ENCODE data around the gene PLCB1. TPM values are rescaled to one million over a fixed set of nuclear protein-coding genes. Genes with fewer than 3 reads are reported as not detected.

The PLCB1 gene
- total RNA-seq, 1 donor from 2014 or later: 6.3 TPM

- intact Hi-C loops (cut with DNase I): loop anchor here (5.0 to 10.0 kb wide), 2 partner anchors 598 to 686 kb away; no protein-coding TSS in a partner anchor
- Histone ChIP-seq H3K27ac (no peak overlapping the region), H3K36me3 (no peaks in the 10 kb centered on the region), H3K4me3 (no peak overlapping the region), H3K27me3 (ENCODE audit: low read depth) (no peaks in the 10 kb centered on the region), H3K9me3 (no peaks in the 10 kb centered on the region), H3K4me1 (no peaks in the 10 kb centered on the region)
- no peak for TF ChIP-seq CTCF (IDR thresholded peaks at IDR 0.05)
- no peak for ATAC-seq
- DNase-seq: no peak
Measured at GRCh38 chr20:8723296-8723695, 591.2 kb downstream of the PLCB1 start.

GRCh38 chr20:8724884-8725283 is 592.8 kb downstream of the PLCB1 start:
- no peaks in the 10 kb centered on the region for H3K36me3 ChIP-seq
- no peak for TF ChIP-seq CTCF (IDR thresholded peaks at IDR 0.05)
- H3K4me1 ChIP-seq: no peaks in the 10 kb centered on the region
- no peaks in the 10 kb centered on the region for H3K27me3 ChIP-seq (ENCODE audit: low read depth)
- no peak overlapping the region for H3K27ac ChIP-seq
- no peaks in the 10 kb centered on the region for H3K9me3 ChIP-seq
- no peak for DNase-seq
- no peak for ATAC-seq
- H3K4me3 ChIP-seq: no peak overlapping the region
- intact Hi-C loops (cut with DNase I): loop anchor here (5.0 to 10.0 kb wide), 2 partner anchors 600 to 688 kb away; no protein-coding TSS in a partner anchor

DNA sequence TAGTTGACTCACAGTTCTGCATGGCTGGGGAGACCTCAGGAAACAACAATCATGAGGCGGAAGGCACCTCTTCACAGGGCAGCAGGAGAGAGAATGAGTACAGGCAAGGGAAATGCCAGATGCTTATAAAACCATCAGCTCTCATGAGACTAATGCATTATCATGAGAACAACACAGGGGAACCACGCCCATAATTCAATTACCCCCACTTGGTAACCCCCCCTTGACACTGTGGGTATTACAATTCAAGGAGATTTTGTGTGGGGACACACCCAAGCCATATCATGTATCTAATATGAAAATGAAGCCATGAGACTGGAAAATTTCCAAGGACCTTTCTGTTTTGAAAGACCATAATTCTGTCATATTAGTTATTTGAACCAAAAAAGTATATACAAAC is 594.4 kb downstream of the PLCB1 start:
- no peaks in the 10 kb centered on the region for H3K27me3 ChIP-seq (ENCODE audit: low read depth)
- no peak for TF ChIP-seq CTCF (IDR thresholded peaks at IDR 0.05)
- ATAC-seq (no peak), DNase-seq (no peak)
- no peak overlapping the region for H3K4me3 ChIP-seq
- H3K27ac ChIP-seq: no peak overlapping the region
- no peaks in the 10 kb centered on the region for H3K9me3 ChIP-seq
- H3K4me1 ChIP-seq: no peaks in the 10 kb centered on the region
- intact Hi-C loops (cut with DNase I): loop anchor here (10.0 kb wide), 1 partner anchor 602 kb away; no protein-coding TSS in a partner anchor
- no peaks in the 10 kb centered on the region for H3K36me3 ChIP-seq

GRCh38 chr20:8735014-8735413 is 602.9 kb downstream of the PLCB1 start:
- no peaks in the 10 kb centered on the region for H3K4me1 ChIP-seq
- no peaks in the 10 kb centered on the region for H3K36me3 ChIP-seq
- H3K9me3 ChIP-seq: no peaks in the 10 kb centered on the region
- DNase-seq: no peak
- H3K4me3 ChIP-seq: no peak overlapping the region
- no peak overlapping the region for H3K27ac ChIP-seq
- no peak for ATAC-seq
- no peaks in the 10 kb centered on the region for H3K27me3 ChIP-seq (ENCODE audit: low read depth)
- no peak for TF ChIP-seq CTCF (IDR thresholded peaks at IDR 0.05)
- intact Hi-C loops (cut with DNase I): no loop called here

- H3K4me3 ChIP-seq: no peak overlapping the region
- H3K4me1 ChIP-seq: no peaks in the 10 kb centered on the region
- no peaks in the 10 kb centered on the region for H3K36me3 ChIP-seq
- no peak for TF ChIP-seq CTCF (IDR thresholded peaks at IDR 0.05)
- no peaks in the 10 kb centered on the region for H3K9me3 ChIP-seq
- no peaks in the 10 kb centered on the region for H3K27me3 ChIP-seq (ENCODE audit: low read depth)
- DNase-seq: no peak
- no peak overlapping the region for H3K27ac ChIP-seq
- intact Hi-C loops (cut with DNase I): no loop called here
- no peak for ATAC-seq
Measured at GRCh38 chr20:8735674-8736073, 603.6 kb downstream of the PLCB1 start.

DNA sequence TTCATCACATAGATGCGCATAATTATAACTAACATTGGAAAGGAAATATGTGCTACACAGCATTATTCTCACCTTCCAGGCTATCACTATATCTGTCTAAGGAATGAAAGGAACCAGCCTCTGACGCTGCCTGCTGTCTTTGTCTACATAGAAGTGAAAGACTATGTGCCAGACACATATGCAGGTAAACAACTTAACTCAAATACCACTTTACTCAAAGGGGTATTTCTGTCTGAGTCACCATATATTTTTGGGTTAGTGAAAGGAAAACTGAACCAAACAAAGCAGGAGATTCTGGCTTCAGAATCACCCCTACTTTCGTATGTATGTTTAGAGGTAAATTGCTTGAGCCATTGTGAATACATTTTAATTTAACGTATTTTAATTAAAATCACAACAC is 608.2 kb downstream of the PLCB1 start:
- H3K9me3 ChIP-seq: no peaks in the 10 kb centered on the region
- intact Hi-C loops (cut with DNase I): no loop called here
- H3K4me3 ChIP-seq: no peak overlapping the region
- DNase-seq (no peak), ATAC-seq (no peak)
- H3K4me1 ChIP-seq: no peaks in the 10 kb centered on the region
- H3K27ac ChIP-seq: no peak overlapping the region
- H3K36me3 ChIP-seq: no peaks in the 10 kb centered on the region
- no peaks in the 10 kb centered on the region for H3K27me3 ChIP-seq (ENCODE audit: low read depth)
- no peak for TF ChIP-seq CTCF (IDR thresholded peaks at IDR 0.05)
